HepG2 (cell line): ENCODE results near the gene AMBRA1. TPM values are rescaled to one million over a fixed set of nuclear protein-coding genes. Genes with fewer than 3 reads are reported as not detected.

Experiments
- ARID2 ChIP-seq: sonication (generic); formaldehyde crosslinking; IDR thresholded peaks from 2 replicates; pipeline ENCODE4 v1.8.1; 2022; ENCODE audit warnings: mild to moderate bottlenecking, missing genetic modification reagents, borderline replicate concordance
- CENPT ChIP-seq: sonication (generic); formaldehyde crosslinking; IDR thresholded peaks from 2 replicates; pipeline ENCODE4 v1.8.0; 2022; ENCODE audit warnings: low read depth, mild to moderate bottlenecking, moderate library complexity, missing genetic modification reagents
- DR1 ChIP-seq: sonication (generic); formaldehyde crosslinking; IDR thresholded peaks from 2 replicates; pipeline ENCODE4 v1.8.0; 2021; ENCODE audit warnings: mild to moderate bottlenecking, missing genetic modification reagents, inconsistent platforms
- ERF ChIP-seq: IDR thresholded peaks from 2 replicates; pipeline ENCODE4 v1.6.1; 2018; ENCODE audit warnings: missing biosample characterization, missing genetic modification reagents
- JARID2 ChIP-seq: sonication (generic); formaldehyde crosslinking; IDR thresholded peaks from 2 replicates; pipeline ENCODE4 v1.8.1; 2023; ENCODE audit warnings: missing genetic modification reagents, inconsistent platforms; ENCODE audit not compliant: insufficient replicate concordance
- SP4 ChIP-seq: sonication (generic); formaldehyde crosslinking; IDR thresholded peaks from 2 replicates; pipeline ENCODE4 v1.8.1; 2023; ENCODE audit warnings: mild to moderate bottlenecking, missing genetic modification reagents
- ZBTB44 ChIP-seq: sonication (generic); formaldehyde crosslinking; IDR thresholded peaks from 2 replicates; pipeline ENCODE4 v1.4.0; 2020; ENCODE audit warnings: missing genetic modification reagents
- ZNF550 ChIP-seq: sonication (generic); formaldehyde crosslinking; IDR thresholded peaks from 2 replicates; pipeline ENCODE4 v1.4.0; 2020; ENCODE audit warnings: mild to moderate bottlenecking, missing genetic modification reagents, borderline replicate concordance
- ZNF598 ChIP-seq: sonication (generic); formaldehyde crosslinking; IDR thresholded peaks from 2 replicates; pipeline ENCODE4 v1.5.1; 2020; ENCODE audit warnings: mild to moderate bottlenecking, missing genetic modification reagents, borderline replicate concordance
- ZNF629 ChIP-seq: sonication (generic); formaldehyde crosslinking; conservative IDR thresholded peaks from 2 replicates; pipeline ENCODE4 v1.5.0; 2020; ENCODE audit warnings: missing genetic modification reagents
- ZNF660 ChIP-seq: sonication (generic); formaldehyde crosslinking; IDR thresholded peaks from 2 replicates; pipeline ENCODE4 v1.5.1; 2020; ENCODE audit warnings: mild to moderate bottlenecking, low read depth, missing genetic modification reagents, borderline replicate concordance
- polyA plus RNA-seq, 8 experiments: library from polyadenylated mRNA; depleted of rRNA in 3 of 8; stranded (reverse) in 7 of 8; unstranded in 1 of 8; fragments of >200 nt; fragmentation: Illumina TruSeq in 4 of 8; extraction: Trizol in 4 of 8; gene quantifications; 2 replicates each; pipeline versions ENCODE4 v1.2.1 to v1.2.3, GENCODE V29; 2011 to 2016; ENCODE audit warnings: low read depth in 4 of 8, missing spikeins in 1 of 8, mixed read lengths in 1 of 8; ENCODE audit not compliant: insufficient read depth in 1 of 8
- total RNA-seq, 5 experiments: library from RNA; depleted of rRNA; stranded (reverse); fragments of >200 nt; fragmentation: Illumina TruSeq; extraction: Trizol; gene quantifications; 2 replicates each; pipeline ENCODE4 v1.2.3, GENCODE V29; 2016; ENCODE audit warnings: low read depth in 1 of 5
- TF ChIP-seq, protein P1 (sequence below): sonication (generic); formaldehyde crosslinking; conservative IDR thresholded peaks from 2 replicates; pipeline ENCODE4 v1.4.0; 2020; ENCODE audit warnings: missing genetic modification reagents

The AMBRA1 gene
- total and polyA plus RNA-seq, 2 of the 13 experiments (the other 11 are each of a cell fraction or from before 2014, with no cell fraction given) = 15.7 to 26.0 TPM

DNA sequence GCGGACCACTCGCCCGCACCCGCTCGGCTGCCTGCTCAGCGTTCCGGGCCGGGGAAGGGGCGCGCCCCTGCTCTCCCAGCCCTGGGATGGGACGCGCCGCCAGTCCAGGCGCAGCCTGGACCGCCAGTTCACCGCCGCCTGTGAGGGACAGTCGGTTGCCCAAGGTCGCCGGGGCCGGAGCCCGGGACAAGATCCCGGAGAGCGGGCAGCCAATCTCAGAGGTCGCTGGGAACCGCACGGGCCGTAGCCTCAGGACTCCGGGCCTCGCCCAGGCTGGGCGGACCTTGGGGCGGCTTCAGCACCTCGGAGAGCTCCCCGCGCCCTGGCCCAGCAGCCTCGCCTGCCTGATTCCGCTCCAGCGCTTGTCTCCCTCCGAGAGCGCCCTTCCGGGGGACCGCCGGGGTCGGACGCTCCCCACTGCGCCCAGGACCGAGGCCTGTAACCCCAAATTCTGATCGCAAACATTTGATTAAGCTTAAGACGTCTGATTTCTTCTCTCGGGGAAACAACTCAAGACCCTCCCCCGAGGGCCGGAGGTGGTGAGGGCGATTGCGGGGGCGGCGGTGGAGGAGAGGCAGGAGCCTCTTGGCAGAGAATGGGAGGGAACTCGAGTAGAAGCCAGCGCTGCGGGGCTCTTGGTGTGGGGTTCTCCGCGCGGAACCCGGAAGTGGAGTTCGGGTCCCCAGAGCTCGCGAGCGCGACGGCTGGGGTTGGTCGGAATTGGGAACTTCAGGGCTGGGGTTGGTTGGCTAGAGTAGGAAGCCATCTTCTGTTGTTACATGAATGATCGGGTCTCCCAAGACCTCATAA, 201.2 kb downstream of the AMBRA1 start (continued):
- TF ChIP-seq ZBTB44 (peak; percentile 98), ZNF629 (CRISPR knock-in tag) (peak; percentile 40; the same call in 1 of the 2 replicates), ZNF660 (CRISPR knock-in tag) (0 out of 2 replicates have a peak, but pooled peaks have one; percentile 77), ZNF550 (no peak), ZNF598 (CRISPR knock-in tag) (peak; percentile 98; the same call in 1 of the 2 replicates), ERF (CRISPR knock-in tag) (peak; percentile 99), DR1 (CRISPR knock-in tag) (peak; percentile 32; the same call in 1 of the 2 replicates), CENPT (CRISPR knock-in tag) (peak; percentile 90), SP4 (CRISPR knock-in tag) (peak; percentile 82), ARID2 (CRISPR knock-in tag) (peak; percentile 96; the same call in 1 of the 2 replicates), JARID2 (CRISPR knock-in tag) (peak; percentile 96)
- TF ChIP-seq, protein P1, sequence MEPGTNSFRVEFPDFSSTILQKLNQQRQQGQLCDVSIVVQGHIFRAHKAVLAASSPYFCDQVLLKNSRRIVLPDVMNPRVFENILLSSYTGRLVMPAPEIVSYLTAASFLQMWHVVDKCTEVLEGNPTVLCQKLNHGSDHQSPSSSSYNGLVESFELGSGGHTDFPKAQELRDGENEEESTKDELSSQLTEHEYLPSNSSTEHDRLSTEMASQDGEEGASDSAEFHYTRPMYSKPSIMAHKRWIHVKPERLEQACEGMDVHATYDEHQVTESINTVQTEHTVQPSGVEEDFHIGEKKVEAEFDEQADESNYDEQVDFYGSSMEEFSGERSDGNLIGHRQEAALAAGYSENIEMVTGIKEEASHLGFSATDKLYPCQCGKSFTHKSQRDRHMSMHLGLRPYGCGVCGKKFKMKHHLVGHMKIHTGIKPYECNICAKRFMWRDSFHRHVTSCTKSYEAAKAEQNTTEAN (CRISPR knock-in tag) = peak; percentile 96
